NT2/D1 (cell line): ENCODE results near the gene RNF149.

Experiments
- SUZ12 ChIP-seq: IDR thresholded peaks from 2 replicates; pipeline ENCODE4 v1.6.1; 2011; ENCODE audit not compliant: insufficient read length, insufficient read depth; ENCODE audit errors: extremely low read depth
- YY1 ChIP-seq: IDR thresholded peaks from 2 replicates; pipeline ENCODE4 v1.6.1; 2011; ENCODE audit not compliant: insufficient read length, insufficient read depth
- ZNF274 ChIP-seq: IDR thresholded peaks from 2 replicates; pipeline ENCODE4 v1.6.1; 2011; ENCODE audit warnings: mild to moderate bottlenecking, low read depth, low read length

DNA sequence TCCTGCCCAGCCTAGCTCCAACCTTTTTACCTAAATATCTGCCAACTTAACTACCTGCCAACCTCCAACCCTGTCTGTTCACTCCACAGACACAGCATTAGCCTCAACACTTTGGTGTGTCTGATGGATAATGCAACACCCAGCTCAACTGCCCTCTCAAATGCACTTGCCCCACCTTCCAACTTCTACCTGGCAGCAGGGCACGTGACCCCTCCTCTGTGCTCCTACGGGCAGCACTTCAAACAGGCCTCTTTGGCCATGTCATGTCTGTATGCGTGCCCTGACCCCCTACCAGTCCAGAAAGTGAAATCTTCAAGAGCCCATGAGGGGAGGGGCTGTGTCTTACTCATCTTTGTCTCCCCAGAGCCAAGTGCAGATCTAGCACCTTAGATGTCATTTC, 25.5 kb downstream of the RNF149 start:
- TF ChIP-seq YY1: no peak
- no peak for TF ChIP-seq SUZ12
- TF ChIP-seq ZNF274: no peak
